HEK293T (cell line): ENCODE measurements around the gene NTN3.

ENCODE experiments used
- CTBP1 ChIP-seq: fragments of 450-650 bp; IDR thresholded peaks from 2 replicates; pipeline ENCODE4 v1.6.1; 2016; ENCODE audit warnings: borderline replicate concordance
- NFRKB ChIP-seq: fragments of 450-650 bp; IDR thresholded peaks from 2 replicates; pipeline ENCODE4 v1.6.1; 2016; ENCODE audit warnings: mild to moderate bottlenecking, moderate library complexity

DNA sequence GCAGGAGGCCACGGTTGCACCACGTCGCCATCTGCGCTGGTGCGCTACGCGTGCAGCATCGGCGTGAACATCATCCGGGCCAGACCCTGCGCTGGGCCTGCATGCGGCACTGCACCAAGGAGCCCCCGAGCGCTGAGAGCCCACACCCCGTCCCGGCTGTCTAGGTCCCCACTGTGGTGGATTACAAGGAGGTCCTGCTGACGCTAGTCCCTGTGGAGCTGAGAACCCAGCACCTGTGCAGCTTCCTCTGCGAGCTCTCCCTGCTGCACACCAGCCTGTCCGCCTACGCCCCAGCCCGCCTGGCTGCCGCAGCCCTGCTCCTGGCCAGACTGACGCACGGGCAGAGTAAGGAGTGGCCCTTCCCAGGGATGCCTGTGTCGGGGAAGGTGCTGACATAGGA lies 22.0 kb upstream of the NTN3 start:
- TF ChIP-seq NFRKB, result no peak
- TF ChIP-seq CTBP1, result no peak
